ENCODE measurements around the gene PCDHB2.
"Not testable (repeated sequence)": the region's sequence is repeated elsewhere in the genome, so short reads cannot be mapped to it uniquely, and the experiment has no call there.

Gene PCDHB2

GRCh38 chr5:141135030-141135717 is 40.8 kb downstream of the PCDHB2 start, which contains the start of gene PCDHB5:
TSS of gene PCDHB5 (plus strand) at chr5:141135206. CDS start at chr5:141135435, 229 bp downstream.
- no peak within 1 kb of the TSS for H3K4me3 ChIP-seq (ENCODE audit: insufficient read depth, low read depth, low read length, poor library complexity, severe bottlenecking)

GRCh38 chr5:141135718-141136266 is 41.4 kb downstream of the PCDHB2 start:
- H3K27me3 ChIP-seq (replicated peaks; ENCODE audit: control insufficient read depth, insufficient read depth, low read length, poor library complexity, severe bottlenecking), result no peaks in the 10 kb centered on the region
- no peaks in the 10 kb centered on the region for H3K9me3 ChIP-seq (ENCODE audit: control insufficient read depth, low read length)
- H3K4me1 ChIP-seq (ENCODE audit: control insufficient read depth, insufficient read depth, low read length, poor library complexity, severe bottlenecking), result no peaks in the 10 kb centered on the region
- DNase-seq, result no peak
- no peaks in the 10 kb centered on the region for H3K36me3 ChIP-seq (ENCODE audit: control insufficient read depth, insufficient read depth, low read length)
- no peak overlapping the region for H3K4me3 ChIP-seq (ENCODE audit: insufficient read depth, low read depth, low read length, poor library complexity, severe bottlenecking)
- no peak overlapping the region for H3K27ac ChIP-seq (ENCODE audit: insufficient read depth, low read length, poor library complexity, severe bottlenecking)

More at GRCh38 chr5:141135030-141135717, 40.8 kb downstream of the PCDHB2 start, which contains the start of gene PCDHB5:
- no peaks in the 10 kb centered on the region for H3K36me3 ChIP-seq (ENCODE audit: control insufficient read depth, insufficient read depth, low read length)
- no peaks in the 10 kb centered on the region for H3K27me3 ChIP-seq (replicated peaks; ENCODE audit: control insufficient read depth, insufficient read depth, low read length, poor library complexity, severe bottlenecking)
- H3K9me3 ChIP-seq (ENCODE audit: control insufficient read depth, low read length), result no peaks in the 10 kb centered on the region
- H3K27ac ChIP-seq (ENCODE audit: insufficient read depth, low read length, poor library complexity, severe bottlenecking), result no peak within 1 kb of the TSS
- H3K4me1 ChIP-seq (ENCODE audit: control insufficient read depth, insufficient read depth, low read length, poor library complexity, severe bottlenecking), result no peaks in the 10 kb centered on the region
- DNase-seq, result no peak

- not testable (repeated sequence) for H3K4me1 ChIP-seq (ENCODE audit: control insufficient read depth, insufficient read depth, low read length, poor library complexity, severe bottlenecking); DNase-seq; H3K27ac ChIP-seq (ENCODE audit: insufficient read depth, low read length, poor library complexity, severe bottlenecking); H3K36me3 ChIP-seq (ENCODE audit: control insufficient read depth, insufficient read depth, low read length); H3K9me3 ChIP-seq (ENCODE audit: control insufficient read depth, low read length); H3K4me3 ChIP-seq (ENCODE audit: insufficient read depth, low read depth, low read length, poor library complexity, severe bottlenecking); H3K27me3 ChIP-seq (replicated peaks; ENCODE audit: control insufficient read depth, insufficient read depth, low read length, poor library complexity, severe bottlenecking)
Measured at GRCh38 chr5:141137346-141137745, 42.9 kb downstream of the PCDHB2 start.
